IMR-90 (cell line): ENCODE data around the gene TULP4. TPM values are rescaled to one million over a fixed set of nuclear protein-coding genes. Genes with fewer than 3 reads are reported as not detected.

Experiments
- ATAC-seq: fragments of 200-7000 bp; cut with Tn5 transposase; 2 replicates; pipeline ENCODE4 v1.9.1; 2020; ENCODE audit warnings: low read depth, mild to moderate bottlenecking, moderate library complexity
- BruUV-seq: library from RNA; stranded (reverse); fragments of 400-500 nt; replicated peaks from 2 replicates; lab custom pipeline; 2021; lab: Mats Ljungman, UMichigan
- CTCF ChIA-PET: fragments of 300-600 bp; formaldehyde crosslinking; extraction: SDS; loops from one replicate; lab custom pipeline; 2021; ENCODE audit warnings: antibody characterized with exemption; lab: Yijun Ruan, JAX
- POLR2A ChIA-PET: fragments of 300-600 bp; sonication (Branson Sonifier 250); formaldehyde crosslinking; loops from one replicate; lab custom pipeline; 2022; ENCODE audit warnings: antibody characterized with exemption; ENCODE audit not compliant: unreplicated experiment; lab: Charles Lee
- DNase-seq: peaks from one replicate; pipeline ENCODE4 v3.0.0; 2013
- H2AFZ ChIP-seq: replicated peaks from 2 replicates; pipeline ENCODE3; 2013; ENCODE audit warnings: low read length, mild to moderate bottlenecking; ENCODE audit not compliant: poor library complexity
- H2AK5ac ChIP-seq: 2 replicates; pipeline ENCODE4 v1.6.1; 2013; ENCODE audit warnings: low read depth, low read length, inconsistent platforms
- H2AK9ac ChIP-seq: replicated peaks from 2 replicates; pipeline ENCODE3; 2013; ENCODE audit warnings: mild to moderate bottlenecking, low read depth, low read length, moderate library complexity; ENCODE audit not compliant: poor library complexity
- H2BK120ac ChIP-seq: 2 replicates; pipeline ENCODE4 v1.6.1; 2013; ENCODE audit warnings: low read depth, low read length, inconsistent platforms
- H2BK15ac ChIP-seq: 3 replicates; pipeline ENCODE4 v1.6.1; 2013; ENCODE audit warnings: low read depth, low read length, inconsistent platforms
- H2BK20ac ChIP-seq: 2 replicates; pipeline ENCODE4 v1.6.1; 2013; ENCODE audit warnings: low read depth, mild to moderate bottlenecking, inconsistent platforms, low read length, moderate library complexity
- H2BK5ac ChIP-seq: 2 replicates; pipeline ENCODE4 v1.6.1; 2013; ENCODE audit warnings: mild to moderate bottlenecking, low read depth, low read length, inconsistent platforms; ENCODE audit not compliant: poor library complexity, severe bottlenecking
- H3K14ac ChIP-seq: replicated peaks from 2 replicates; pipeline ENCODE4 v1.6.1; 2013; ENCODE audit warnings: low read depth, low read length, inconsistent platforms
- H3K18ac ChIP-seq: 2 replicates; pipeline ENCODE4 v1.6.1; 2013; ENCODE audit warnings: low read depth, low read length, control low read depth
- H3K23ac ChIP-seq: 2 replicates; pipeline ENCODE4 v1.6.1; 2013; ENCODE audit warnings: low read depth, low read length, inconsistent platforms
- H3K27ac ChIP-seq: 2 replicates; pipeline ENCODE4 v1.5.1; 2013; ENCODE audit warnings: mild to moderate bottlenecking, control low read depth, low read length; ENCODE audit not compliant: insufficient read depth
- H3K27me3 ChIP-seq: 2 replicates; pipeline ENCODE4 v1.6.1; 2013; ENCODE audit warnings: low read length; ENCODE audit not compliant: control insufficient read depth, insufficient read depth
- H3K36me3 ChIP-seq: 2 replicates; pipeline ENCODE4 v1.6.1; 2013; ENCODE audit warnings: low read length, mixed read lengths; ENCODE audit not compliant: control insufficient read depth, insufficient read depth
- H3K4ac ChIP-seq: 2 replicates; pipeline ENCODE4 v1.6.1; 2013; ENCODE audit warnings: low read depth, low read length, inconsistent platforms
- H3K4me1 ChIP-seq: 2 replicates; pipeline ENCODE4 v1.6.1; 2013; ENCODE audit warnings: low read length, mixed read lengths; ENCODE audit not compliant: control insufficient read depth, insufficient read depth
- H3K4me2 ChIP-seq: 2 replicates; pipeline ENCODE4 v1.6.1; 2013; ENCODE audit warnings: low read depth, mild to moderate bottlenecking, control low read depth, low read length, moderate library complexity
- H3K4me3 ChIP-seq: 2 replicates; pipeline ENCODE4 v1.5.1; 2013; ENCODE audit warnings: low read depth, mild to moderate bottlenecking, control low read depth, low read length, moderate library complexity; ENCODE audit not compliant: insufficient read depth
- H3K56ac ChIP-seq: 2 replicates; pipeline ENCODE4 v1.6.1; 2013; ENCODE audit warnings: low read length, inconsistent platforms; ENCODE audit not compliant: insufficient read depth; ENCODE audit errors: extremely low read depth
- H3K79me1 ChIP-seq, 2 experiments: 2 replicates each; pipeline ENCODE4 v1.6.1; 2013; ENCODE audit warnings: low read length in 2 of 2, inconsistent platforms in 1 of 2, low read depth in 1 of 2
- H3K9ac ChIP-seq: 2 replicates; pipeline ENCODE4 v1.6.1; 2013; ENCODE audit warnings: low read depth, low read length, control low read depth
- H3K9me1 ChIP-seq: 2 replicates; pipeline ENCODE4 v1.6.1; 2013; ENCODE audit warnings: low read length, inconsistent platforms; ENCODE audit not compliant: insufficient read depth
- H3K9me3 ChIP-seq: 2 replicates; pipeline ENCODE4 v1.6.1; 2013; ENCODE audit warnings: low read length; ENCODE audit not compliant: control insufficient read depth, insufficient read depth
- H4K20me1 ChIP-seq: 2 replicates; pipeline ENCODE4 v1.6.1; 2013; ENCODE audit warnings: low read length, inconsistent platforms; ENCODE audit not compliant: insufficient read depth
- H4K5ac ChIP-seq: 2 replicates; pipeline ENCODE4 v1.6.1; 2013; ENCODE audit warnings: mild to moderate bottlenecking, low read depth, low read length, control low read depth
- H4K8ac ChIP-seq, 2 experiments: 2 replicates each; pipeline ENCODE4 v1.6.1; 2013; ENCODE audit warnings: low read depth in 2 of 2, low read length in 2 of 2, control low read depth in 1 of 2, inconsistent platforms in 1 of 2
- H4K91ac ChIP-seq: 2 replicates; pipeline ENCODE4 v1.6.1; 2013; ENCODE audit warnings: low read depth, low read length, inconsistent platforms; ENCODE audit not compliant: insufficient read depth
- BHLHE40 ChIP-seq: fragments of 150-350 bp; IDR thresholded peaks from 2 replicates; pipeline ENCODE4 v1.6.1; 2016; ENCODE audit warnings: mild to moderate bottlenecking, low read depth, low read length
- CEBPB ChIP-seq: IDR thresholded peaks from 2 replicates; pipeline ENCODE4 v1.6.1; 2012; ENCODE audit warnings: low read depth, low read length, improper control_type of control experiment
- CTCF ChIP-seq: conservative IDR thresholded peaks from 2 replicates; pipeline ENCODE4 v1.5.1; 2012; ENCODE audit warnings: mild to moderate bottlenecking, low read depth, low read length, improper control_type of control experiment
- ELK1 ChIP-seq: fragments of 150-350 bp; IDR thresholded peaks from 2 replicates; pipeline ENCODE4 v1.6.1; 2016; ENCODE audit warnings: low read depth, mild to moderate bottlenecking, low read length, moderate library complexity, borderline replicate concordance
- FOS ChIP-seq: fragments of 150-350 bp; IDR thresholded peaks from 2 replicates; pipeline ENCODE4 v1.6.1; 2016; ENCODE audit warnings: low read depth, low read length
- MAFK ChIP-seq: IDR thresholded peaks from 2 replicates; pipeline ENCODE4 v1.6.1; 2012; ENCODE audit warnings: low read depth, low read length, improper control_type of control experiment
- NFE2L2 ChIP-seq: fragments of 150-350 bp; IDR thresholded peaks from 2 replicates; pipeline ENCODE4 v1.6.1; 2016; ENCODE audit warnings: low read depth, mild to moderate bottlenecking, low read length
- POLR2A ChIP-seq: IDR thresholded peaks from 2 replicates; pipeline ENCODE4 v1.6.1; 2012; ENCODE audit warnings: mild to moderate bottlenecking, low read depth, low read length
- RAD21 ChIP-seq: IDR thresholded peaks from 2 replicates; pipeline ENCODE4 v1.6.1; 2012; ENCODE audit warnings: low read length, improper control_type of control experiment
- RCOR1 ChIP-seq: IDR thresholded peaks from 2 replicates; pipeline ENCODE4 v1.6.1; 2012; ENCODE audit warnings: mild to moderate bottlenecking, low read length, improper control_type of control experiment; ENCODE audit not compliant: insufficient replicate concordance
- RFX5 ChIP-seq: IDR thresholded peaks from 2 replicates; pipeline ENCODE4 v1.8.0; 2012; ENCODE audit warnings: low read depth, mild to moderate bottlenecking, low read length, moderate library complexity
- SMC3 ChIP-seq: fragments of 150-350 bp; IDR thresholded peaks from 2 replicates; pipeline ENCODE4 v1.6.1; 2016; ENCODE audit warnings: low read depth, mild to moderate bottlenecking, antibody characterized with exemption, low read length, moderate library complexity
- USF2 ChIP-seq: fragments of 150-350 bp; IDR thresholded peaks from 2 replicates; pipeline ENCODE4 v1.6.1; 2017; ENCODE audit warnings: mild to moderate bottlenecking, antibody characterized with exemption, low read length, low read depth
- WGBS, 2 experiments: methylation state at CpG; one replicate each; pipeline versions ENCODE4 v1.1.5 to v1.1.7; 2013; ENCODE audit warnings: missing lambda C conversion rate in 2 of 2; ENCODE audit not compliant: insufficient read length in 1 of 2; ENCODE audit errors: extremely low coverage in 2 of 2; 5-methylcytosine and 5-hydroxymethylcytosine counted together
- dilution Hi-C: fragments of 300-500 bp; cut with HindIII; formaldehyde crosslinking; loops from one replicate; pipeline ENCODE4 v1.14.3; 2018; ENCODE audit warnings: low sequenced_read_pairs; ENCODE audit not compliant: unreplicated experiment
- in situ Hi-C: fragments of 300-500 bp; cut with MboI; formaldehyde crosslinking; loops from 3 replicates; pipeline ENCODE4 v1.14.3; 2019; ENCODE audit warnings: low sequenced_read_pairs, inconsistent platforms, mixed read lengths
- intact Hi-C: fragments of 100-400 bp; cut with micrococcal nuclease; formaldehyde crosslinking; loops from 2 replicates; pipeline ENCODE4 v1.10.0; 2022
- polyA plus RNA-seq, 3 experiments: library from polyadenylated mRNA; depleted of rRNA; stranded (reverse); fragments of >200 nt; gene quantifications; 2 replicates each; pipeline ENCODE4 v1.2.3, GENCODE V29; 2012; ENCODE audit warnings: low replicate concordance in 1 of 3
- total RNA-seq: library from RNA; depleted of rRNA; stranded (reverse); fragments of >200 nt; gene quantifications from 2 replicates; pipeline ENCODE4 v1.2.3, GENCODE V29; 2012

Gene TULP4
- total and polyA plus RNA-seq, 2 of the 4 experiments (the other 2 are of a cell fraction): 8.1 to 30.6 TPM

- Histone ChIP-seq H3K27me3 (no peaks in the 10 kb centered on the region), H3K4me3 (no peak overlapping the region), H2BK5ac (no peak overlapping the region), H3K4ac (no peak overlapping the region), H3K56ac (no peak overlapping the region), H3K9me3 (no peaks in the 10 kb centered on the region), H3K18ac (no peak overlapping the region), H2AK5ac (no peak overlapping the region), H3K4me1 (peaks cover 11% of the 10 kb centered on the region), H3K36me3 (peaks cover 5% of the 10 kb centered on the region), H3K23ac (no peak overlapping the region), H4K8ac (no peak overlapping the region), H2BK120ac (no peak overlapping the region), H3K79me1 (peaks cover 5 to 50% of the 10 kb centered on the region in 2 experiments; a peak in 3 of 4 replicates), H2BK20ac (no peak overlapping the region), H4K20me1 (no peaks in the 10 kb centered on the region), H2AK9ac (no peak overlapping the region), H4K5ac (no peak overlapping the region), H3K9ac (no peak overlapping the region), H4K91ac (no peak overlapping the region), H3K9me1 (peaks cover 14% of the 10 kb centered on the region), H3K14ac (no peak overlapping the region), H3K27ac (no peak overlapping the region), H3K4me2 (no peak overlapping the region), H2AFZ (no peak overlapping the region), H2BK15ac (no peak overlapping the region)
- DNase-seq (no peak), ATAC-seq (no peak)
- dilution Hi-C loops: no loop called here
- ChIA-PET CTCF (no interaction called here), POLR2A (no interaction called here)
- TF ChIP-seq NFE2L2 (no peak), ELK1 (no peak), CTCF (no peak), RCOR1 (no peak), BHLHE40 (no peak), RFX5 (no peak), FOS (no peak), POLR2A (no peak), RAD21 (no peak), SMC3 (no peak), USF2 (no peak), MAFK (no peak), CEBPB (no peak)
- no TSS peak for BruUV-seq
- WGBS, 2 experiments: no CpG with 5 or more reads among the region's 4 CpGs
- in situ Hi-C loops: no loop called here
- intact Hi-C loops: no loop called here
Measured at GRCh38 chr6:158411998-158412397, 99.7 kb downstream of the TULP4 start.
